ENCODE data around the gene CACNA1B.
"Not testable (repeated sequence)": the region's sequence is repeated elsewhere in the genome, so short reads cannot be mapped to it uniquely, and the experiment has no call there.

Gene CACNA1B

GRCh38 chr9:137890768-137891587 is 13.4 kb downstream of the CACNA1B start:
- not testable (repeated sequence) for H3K4me1 ChIP-seq, H3K27me3 ChIP-seq, H3K4me3 ChIP-seq, H4K20me1 ChIP-seq, H3K27ac ChIP-seq, H3K4me2 ChIP-seq, H3K9me3 ChIP-seq, H3K36me3 ChIP-seq, H3K9ac ChIP-seq

- no peak overlapping the region for H3K9ac ChIP-seq
- H4K20me1 ChIP-seq, result no peaks in the 10 kb centered on the region
- H3K27ac ChIP-seq, result no peak overlapping the region
- H3K4me1 ChIP-seq, result no peaks in the 10 kb centered on the region
- no peaks in the 10 kb centered on the region for H3K36me3 ChIP-seq
- H3K4me3 ChIP-seq, result no peak overlapping the region
- no peaks in the 10 kb centered on the region for H3K9me3 ChIP-seq
- TF ChIP-seq Cebpa-rat (IDR thresholded peaks at IDR 0.05), result no peak
- no peak overlapping the region for H3K4me2 ChIP-seq
- no peaks in the 10 kb centered on the region for H3K27me3 ChIP-seq
These were observed 14.2 kb downstream of the CACNA1B start for GRCh38 chr9:137891588-137892423.

- H3K4me2 ChIP-seq, result no peak overlapping the region
- no peaks in the 10 kb centered on the region for H4K20me1 ChIP-seq
- H3K36me3 ChIP-seq, result no peaks in the 10 kb centered on the region
- H3K4me3 ChIP-seq, result no peak overlapping the region
- H3K27ac ChIP-seq, result no peak overlapping the region
- H3K9me3 ChIP-seq, result no peaks in the 10 kb centered on the region
- H3K27me3 ChIP-seq, result no peaks in the 10 kb centered on the region
- no peak for TF ChIP-seq Cebpa-rat (IDR thresholded peaks at IDR 0.05)
- no peak overlapping the region for H3K9ac ChIP-seq
- H3K4me1 ChIP-seq, result no peaks in the 10 kb centered on the region
These were observed 15.0 kb downstream of the CACNA1B start for GRCh38 chr9:137892424-137893191.

- Histone ChIP-seq H3K4me3 (no peak overlapping the region), H4K20me1 (no peaks in the 10 kb centered on the region), H3K9ac (no peak overlapping the region), H3K36me3 (no peaks in the 10 kb centered on the region), H3K9me3 (no peaks in the 10 kb centered on the region), H3K27me3 (no peaks in the 10 kb centered on the region), H3K27ac (no peak overlapping the region), H3K4me2 (no peak overlapping the region), H3K4me1 (no peaks in the 10 kb centered on the region)
- no peak for TF ChIP-seq Cebpa-rat (IDR thresholded peaks at IDR 0.05)
These were observed 16.1 kb downstream of the CACNA1B start for GRCh38 chr9:137893670-137894069.

GRCh38 chr9:137899551-137900360 is 22.2 kb downstream of the CACNA1B start:
- H3K9ac ChIP-seq, result no peak overlapping the region
- no peak overlapping the region for H3K27ac ChIP-seq
- H3K4me2 ChIP-seq, result no peak overlapping the region
- no peak for TF ChIP-seq Cebpa-rat (IDR thresholded peaks at IDR 0.05)
- peaks cover 8% of the 10 kb centered on the region for H3K9me3 ChIP-seq
- H3K4me1 ChIP-seq, result peaks cover 15% of the 10 kb centered on the region
- H4K20me1 ChIP-seq, result no peaks in the 10 kb centered on the region
- H3K27me3 ChIP-seq, result no peaks in the 10 kb centered on the region
- H3K36me3 ChIP-seq, result no peaks in the 10 kb centered on the region
- H3K4me3 ChIP-seq, result no peak overlapping the region

DNA sequence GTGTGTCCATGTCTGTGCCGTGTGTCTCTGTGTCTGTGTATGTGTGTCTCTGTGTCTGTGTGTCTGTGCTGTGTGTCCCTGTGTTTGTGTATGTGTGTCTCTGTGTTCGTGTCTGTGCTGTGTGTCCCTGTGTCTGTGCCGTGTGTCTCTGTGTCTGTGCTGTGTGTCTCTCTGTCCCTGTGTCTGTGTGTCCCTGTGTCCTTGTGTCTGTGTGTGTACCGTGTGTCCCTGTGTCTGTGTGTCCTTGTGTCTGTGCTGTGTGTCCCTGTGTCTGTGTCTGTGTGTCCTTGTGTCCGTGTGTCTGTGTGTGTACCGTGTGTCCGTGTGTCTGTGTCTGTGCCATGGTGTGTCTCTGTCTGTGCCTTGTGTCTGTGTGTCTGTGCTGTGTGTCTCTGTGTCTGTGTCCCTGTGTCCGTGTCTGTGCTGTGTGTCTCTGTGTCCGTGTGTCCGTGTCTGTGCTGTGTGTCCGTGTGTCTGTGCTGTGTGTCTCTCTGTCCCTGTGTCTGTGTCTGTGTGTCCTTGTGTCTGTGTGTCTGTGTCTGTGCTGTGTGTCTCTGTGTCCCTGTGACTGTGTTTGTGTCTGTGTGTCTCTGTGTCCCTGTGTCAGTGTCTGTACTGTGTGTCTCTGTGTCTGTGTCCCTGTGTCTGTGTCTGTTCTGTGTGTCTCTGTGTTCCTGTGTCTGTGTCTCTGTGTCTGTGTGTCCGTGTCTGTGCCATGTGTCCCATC is 23.2 kb downstream of the CACNA1B start:
- H3K27me3 ChIP-seq, result no peaks in the 10 kb centered on the region
- no peaks in the 10 kb centered on the region for H4K20me1 ChIP-seq
- H3K27ac ChIP-seq, result no peak overlapping the region
- H3K9ac ChIP-seq, result no peak overlapping the region
- H3K4me3 ChIP-seq, result no peak overlapping the region
- H3K4me1 ChIP-seq, result peaks cover 15% of the 10 kb centered on the region
- peaks cover 8% of the 10 kb centered on the region for H3K9me3 ChIP-seq
- H3K36me3 ChIP-seq, result no peaks in the 10 kb centered on the region
- H3K4me2 ChIP-seq, result no peak overlapping the region
- TF ChIP-seq Cebpa-rat (IDR thresholded peaks at IDR 0.05), result no peak

GRCh38 chr9:137902646-137903045 is 25.1 kb downstream of the CACNA1B start:
- H3K9ac ChIP-seq, result no peak overlapping the region
- no peak overlapping the region for H3K27ac ChIP-seq
- H4K20me1 ChIP-seq, result no peaks in the 10 kb centered on the region
- H3K4me1 ChIP-seq, result peaks cover 15% of the 10 kb centered on the region
- no peaks in the 10 kb centered on the region for H3K27me3 ChIP-seq
- peaks cover 8% of the 10 kb centered on the region for H3K9me3 ChIP-seq
- H3K4me2 ChIP-seq, result peak overlapping the region; percentile 55
- TF ChIP-seq Cebpa-rat (IDR thresholded peaks at IDR 0.05), result no peak
- no peaks in the 10 kb centered on the region for H3K36me3 ChIP-seq
- no peak overlapping the region for H3K4me3 ChIP-seq

DNA sequence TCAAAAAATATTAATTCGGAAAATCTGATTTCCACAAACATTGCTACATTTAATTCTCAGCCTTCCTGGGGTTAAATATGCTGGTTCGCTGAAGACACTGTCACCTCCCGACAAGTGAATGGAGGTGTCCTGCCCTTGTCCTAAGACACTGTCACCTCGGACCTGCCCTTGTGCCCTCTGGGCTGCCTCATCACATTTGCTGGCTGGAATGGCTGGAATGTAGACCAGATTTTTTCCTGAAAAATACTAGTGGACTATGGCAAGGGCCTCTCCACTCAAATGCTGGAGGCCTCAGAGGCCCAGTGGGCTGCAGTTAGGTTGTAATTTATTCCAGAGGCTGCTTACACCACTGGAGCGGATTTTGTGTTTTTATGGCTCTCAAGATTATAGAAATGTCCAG is 28.2 kb downstream of the CACNA1B start:
- H3K27me3 ChIP-seq, result no peaks in the 10 kb centered on the region
- no peak for TF ChIP-seq Cebpa-rat (IDR thresholded peaks at IDR 0.05)
- no peak overlapping the region for H3K4me2 ChIP-seq
- no peak overlapping the region for H3K4me3 ChIP-seq
- no peaks in the 10 kb centered on the region for H3K36me3 ChIP-seq
- no peaks in the 10 kb centered on the region for H4K20me1 ChIP-seq
- H3K27ac ChIP-seq, result no peak overlapping the region
- peaks cover 8% of the 10 kb centered on the region for H3K9me3 ChIP-seq
- no peak overlapping the region for H3K9ac ChIP-seq
- H3K4me1 ChIP-seq, result peaks cover 15% of the 10 kb centered on the region
